HepG2 (cell line): Measurements from ENCODE around the gene ARL14EP. TPM values are rescaled to one million over a fixed set of nuclear protein-coding genes. Genes with fewer than 3 reads are reported as not detected.
A peak's percentile ranks its signal among the peaks of the same experiment; 100 is the strongest.

Experiments
- AGO1 ChIP-seq: fragments of 200-400 bp; formaldehyde crosslinking; IDR thresholded peaks from 2 replicates; pipeline ENCODE4 v1.6.1; 2017; ENCODE audit warnings: mild to moderate bottlenecking, low read depth, low read length, moderate library complexity; ENCODE audit not compliant: poor library complexity, severe bottlenecking
- CEBPZ ChIP-seq: IDR thresholded peaks from 2 replicates; pipeline ENCODE4 v1.6.1; 2012; ENCODE audit warnings: low read length, improper control_type of control experiment
- GATA4 ChIP-seq: sonication (generic); IDR thresholded peaks from 2 replicates; pipeline ENCODE4 v1.6.1; 2016; ENCODE audit warnings: antibody characterized with exemption, low read depth, borderline replicate concordance
- MAFK ChIP-seq, 2 experiments: IDR thresholded peaks in 1 of 2; conservative IDR thresholded peaks in 1 of 2; 2 replicates each; pipeline ENCODE4 v1.6.1; 2011; ENCODE audit warnings: improper control_type of control experiment in 2 of 2, low read length in 2 of 2
- NRL ChIP-seq: sonication (generic); formaldehyde crosslinking; IDR thresholded peaks from 2 replicates; pipeline ENCODE4 v1.5.0; 2020; ENCODE audit warnings: missing genetic modification reagents, mild to moderate bottlenecking, moderate library complexity, borderline replicate concordance
- XRCC5 ChIP-seq: fragments of 200-400 bp; formaldehyde crosslinking; optimal IDR thresholded peaks from 2 replicates; pipeline ENCODE3; 2017; ENCODE audit warnings: mild to moderate bottlenecking, low read length
- ZFP41 ChIP-seq: sonication (generic); formaldehyde crosslinking; IDR thresholded peaks from 2 replicates; pipeline ENCODE4 v1.4.0; 2020; ENCODE audit warnings: mild to moderate bottlenecking, missing genetic modification reagents, borderline replicate concordance
- ZNF318 ChIP-seq: sonication (generic); formaldehyde crosslinking; IDR thresholded peaks from 2 replicates; pipeline ENCODE4 v1.4.0; 2020; ENCODE audit warnings: mild to moderate bottlenecking, missing genetic modification reagents
- ZNF446 ChIP-seq: sonication (generic); formaldehyde crosslinking; IDR thresholded peaks from 2 replicates; pipeline ENCODE4 v1.5.0; 2020; ENCODE audit warnings: mild to moderate bottlenecking, missing genetic modification reagents
- ZNF609 ChIP-seq: sonication (generic); formaldehyde crosslinking; IDR thresholded peaks from 2 replicates; pipeline ENCODE4 v1.4.0; 2020; ENCODE audit warnings: mild to moderate bottlenecking, missing genetic modification reagents, borderline replicate concordance
- polyA plus RNA-seq, 8 experiments: library from polyadenylated mRNA; depleted of rRNA in 3 of 8; stranded (reverse) in 7 of 8; unstranded in 1 of 8; fragments of >200 nt; fragmentation: Illumina TruSeq in 4 of 8; extraction: Trizol in 4 of 8; gene quantifications; 2 replicates each; pipeline versions ENCODE4 v1.2.1 to v1.2.3, GENCODE V29; 2011 to 2016; ENCODE audit warnings: low read depth in 4 of 8, missing spikeins in 1 of 8, mixed read lengths in 1 of 8; ENCODE audit not compliant: insufficient read depth in 1 of 8
- total RNA-seq, 5 experiments: library from RNA; depleted of rRNA; stranded (reverse); fragments of >200 nt; fragmentation: Illumina TruSeq; extraction: Trizol; gene quantifications; 2 replicates each; pipeline ENCODE4 v1.2.3, GENCODE V29; 2016; ENCODE audit warnings: low read depth in 1 of 5

ARL14EP gene
- total and polyA plus RNA-seq, 2 of the 13 experiments (the other 11 are each of a cell fraction or from before 2014, with no cell fraction given): 9.8 to 15.4 TPM

GRCh38 chr11:30322826-30323710 is at the start of gene ARL14EP (continued):
- TF ChIP-seq ZNF318 (CRISPR knock-in tag) (peak; percentile 87; the same call in 1 of the 2 replicates), CEBPZ (no peak), ZFP41 (CRISPR knock-in tag) (0 out of 2 replicates have a peak, but pooled peaks have one; percentile 24), ZNF446 (CRISPR knock-in tag) (peak; percentile 90), NRL (peak; percentile 54; the same call in 1 of the 2 replicates), MAFK (conservative IDR thresholded peaks at IDR 0.05 in 1 of 2, IDR thresholded peaks at IDR 0.05 in 1 of 2; ENCODE audit: low read length in 2 of 2) (no peak), ZNF609 (peak; percentile 68; the same call in 1 of the 2 replicates), GATA4 (no peak), AGO1 (peak; percentile 71), XRCC5 (peak; percentile 99)
